SK-MEL-5 (cell line): ENCODE results near the gene PCDH9. TPM values are rescaled to one million over a fixed set of nuclear protein-coding genes. Genes with fewer than 3 reads are reported as not detected.

Experiments used
- DNase-seq: peaks from one replicate; pipeline ENCODE4 v3.0.0-alpha.2; 2016; ENCODE audit warnings: low read depth, low spot score
- in situ Hi-C: cut with HindIII; loops from 2 replicates; pipeline ENCODE4 v1.10.0; 2016; ENCODE audit warnings: low sequenced_read_pairs, high pct_unique_total_duplicates, low pct_unique_long_range_greater_than_20kb
- polyA plus RNA-seq, 2 experiments: library from polyadenylated mRNA; depleted of rRNA; stranded (reverse); fragments of >200 nt; gene quantifications; 2 replicates each; pipeline ENCODE4 v1.2.3, GENCODE V29; 2015
- total RNA-seq: library from RNA; depleted of rRNA; stranded (reverse); fragments of >200 nt; shearing (Covaris generic); gene quantifications from 2 replicates; pipeline ENCODE4 v1.2.3, GENCODE V29; 2014; rRNA removed

The PCDH9 gene, protein sequence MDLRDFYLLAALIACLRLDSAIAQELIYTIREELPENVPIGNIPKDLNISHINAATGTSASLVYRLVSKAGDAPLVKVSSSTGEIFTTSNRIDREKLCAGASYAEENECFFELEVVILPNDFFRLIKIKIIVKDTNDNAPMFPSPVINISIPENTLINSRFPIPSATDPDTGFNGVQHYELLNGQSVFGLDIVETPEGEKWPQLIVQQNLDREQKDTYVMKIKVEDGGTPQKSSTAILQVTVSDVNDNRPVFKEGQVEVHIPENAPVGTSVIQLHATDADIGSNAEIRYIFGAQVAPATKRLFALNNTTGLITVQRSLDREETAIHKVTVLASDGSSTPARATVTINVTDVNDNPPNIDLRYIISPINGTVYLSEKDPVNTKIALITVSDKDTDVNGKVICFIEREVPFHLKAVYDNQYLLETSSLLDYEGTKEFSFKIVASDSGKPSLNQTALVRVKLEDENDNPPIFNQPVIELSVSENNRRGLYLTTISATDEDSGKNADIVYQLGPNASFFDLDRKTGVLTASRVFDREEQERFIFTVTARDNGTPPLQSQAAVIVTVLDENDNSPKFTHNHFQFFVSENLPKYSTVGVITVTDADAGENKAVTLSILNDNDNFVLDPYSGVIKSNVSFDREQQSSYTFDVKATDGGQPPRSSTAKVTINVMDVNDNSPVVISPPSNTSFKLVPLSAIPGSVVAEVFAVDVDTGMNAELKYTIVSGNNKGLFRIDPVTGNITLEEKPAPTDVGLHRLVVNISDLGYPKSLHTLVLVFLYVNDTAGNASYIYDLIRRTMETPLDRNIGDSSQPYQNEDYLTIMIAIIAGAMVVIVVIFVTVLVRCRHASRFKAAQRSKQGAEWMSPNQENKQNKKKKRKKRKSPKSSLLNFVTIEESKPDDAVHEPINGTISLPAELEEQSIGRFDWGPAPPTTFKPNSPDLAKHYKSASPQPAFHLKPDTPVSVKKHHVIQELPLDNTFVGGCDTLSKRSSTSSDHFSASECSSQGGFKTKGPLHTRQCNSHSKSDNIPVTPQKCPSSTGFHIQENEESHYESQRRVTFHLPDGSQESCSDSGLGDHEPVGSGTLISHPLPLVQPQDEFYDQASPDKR (N-terminal part only)
- 1.4 and 1.9 TPM in 2 replicates for total RNA-seq
- 2.2 and 2.3 TPM in 2 replicates for polyA plus RNA-seq (2015; cell fraction: cytosol; rRNA removed)
- 2.0 and 2.8 TPM in 2 replicates for polyA plus RNA-seq (2015; cell fraction: nucleus; rRNA removed)

- in situ Hi-C loops = no loop called here
- DNase-seq = no peak
Measured at GRCh38 chr13:67229481-67230403, at the start of gene PCDH9. PCDH9 (minus strand) TSS chr13:67230336; CDS start chr13:67228440, 1,896 bp downstream.

- in situ Hi-C loops = no loop called here
Measured at GRCh38 chr13:67278235-67278634, 48.1 kb upstream of the PCDH9 start.

GRCh38 chr13:67277581-67277980, 47.4 kb upstream of the PCDH9 start:
- no peak for DNase-seq
- in situ Hi-C loops = no loop called here

More at GRCh38 chr13:67278235-67278634, 48.1 kb upstream of the PCDH9 start:
- DNase-seq = no peak

GRCh38 chr13:67275351-67275960, 45.3 kb upstream of the PCDH9 start:
- in situ Hi-C loops = no loop called here
- no peak for DNase-seq

DNA sequence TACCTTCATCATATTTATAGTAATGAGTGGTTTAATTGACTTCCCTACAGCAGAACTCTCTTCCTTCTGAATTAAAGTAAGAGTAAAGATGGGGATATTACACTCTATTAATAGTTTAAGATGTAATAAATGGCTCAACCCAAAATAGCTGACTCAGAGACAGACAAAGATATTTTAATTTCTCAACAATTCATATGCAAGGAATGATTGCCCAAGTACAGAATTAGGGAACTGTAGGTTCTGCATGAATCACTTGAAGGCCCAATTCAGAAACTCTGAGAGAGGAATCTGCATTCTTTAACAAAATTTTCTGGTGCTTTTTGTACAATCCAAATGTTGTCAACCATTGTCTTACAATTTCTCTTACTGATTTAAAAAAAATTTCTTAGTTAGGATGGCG, 42.9 kb upstream of the PCDH9 start:
- in situ Hi-C loops = no loop called here
- DNase-seq = no peak

DNA sequence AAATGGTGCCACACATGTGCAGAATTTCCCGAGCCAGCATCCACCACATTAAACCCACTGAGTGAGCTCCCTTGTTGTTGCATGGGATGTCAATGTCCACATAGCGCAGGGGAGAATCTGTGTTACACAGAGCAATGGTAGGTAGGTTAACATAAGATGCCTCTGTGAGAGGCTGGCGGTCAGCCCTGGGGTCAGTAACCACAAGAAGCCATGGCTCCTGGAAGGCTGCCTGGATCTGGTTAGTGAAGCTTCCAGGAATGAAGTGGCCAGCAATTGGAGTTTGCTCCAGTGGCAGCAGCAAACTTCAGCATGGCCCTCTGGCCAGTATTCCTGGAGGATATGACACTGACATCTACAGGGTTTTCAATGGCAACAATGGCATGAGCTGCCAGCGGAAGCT, 37.0 kb upstream of the PCDH9 start:
- DNase-seq = no peak
- in situ Hi-C loops = no loop called here

- in situ Hi-C loops = no loop called here
Measured at GRCh38 chr13:67259208-67259607, 29.1 kb upstream of the PCDH9 start.

GRCh38 chr13:67258482-67258881, 28.3 kb upstream of the PCDH9 start:
- in situ Hi-C loops = no loop called here
- no peak for DNase-seq

More at GRCh38 chr13:67259208-67259607, 29.1 kb upstream of the PCDH9 start:
- no peak for DNase-seq

GRCh38 chr13:67238861-67239260, 8.7 kb upstream of the PCDH9 start:
- DNase-seq = no peak
- in situ Hi-C loops = no loop called here

GRCh38 chr13:67238277-67238859, 8.2 kb upstream of the PCDH9 start:
- DNase-seq = peak; percentile 64

GRCh38 chr13:67235265-67235664, 5.1 kb upstream of the PCDH9 start:
- in situ Hi-C loops = no loop called here
- DNase-seq = no peak

More at GRCh38 chr13:67238277-67238859, 8.2 kb upstream of the PCDH9 start:
- in situ Hi-C loops = no loop called here

- DNase-seq = no peak
- in situ Hi-C loops = no loop called here
Measured at GRCh38 chr13:67232384-67232783, 2.2 kb upstream of the PCDH9 start.

- DNase-seq = no peak
- in situ Hi-C loops = no loop called here
Measured at GRCh38 chr13:67231289-67232000, 1.3 kb upstream of the PCDH9 start.

DNA sequence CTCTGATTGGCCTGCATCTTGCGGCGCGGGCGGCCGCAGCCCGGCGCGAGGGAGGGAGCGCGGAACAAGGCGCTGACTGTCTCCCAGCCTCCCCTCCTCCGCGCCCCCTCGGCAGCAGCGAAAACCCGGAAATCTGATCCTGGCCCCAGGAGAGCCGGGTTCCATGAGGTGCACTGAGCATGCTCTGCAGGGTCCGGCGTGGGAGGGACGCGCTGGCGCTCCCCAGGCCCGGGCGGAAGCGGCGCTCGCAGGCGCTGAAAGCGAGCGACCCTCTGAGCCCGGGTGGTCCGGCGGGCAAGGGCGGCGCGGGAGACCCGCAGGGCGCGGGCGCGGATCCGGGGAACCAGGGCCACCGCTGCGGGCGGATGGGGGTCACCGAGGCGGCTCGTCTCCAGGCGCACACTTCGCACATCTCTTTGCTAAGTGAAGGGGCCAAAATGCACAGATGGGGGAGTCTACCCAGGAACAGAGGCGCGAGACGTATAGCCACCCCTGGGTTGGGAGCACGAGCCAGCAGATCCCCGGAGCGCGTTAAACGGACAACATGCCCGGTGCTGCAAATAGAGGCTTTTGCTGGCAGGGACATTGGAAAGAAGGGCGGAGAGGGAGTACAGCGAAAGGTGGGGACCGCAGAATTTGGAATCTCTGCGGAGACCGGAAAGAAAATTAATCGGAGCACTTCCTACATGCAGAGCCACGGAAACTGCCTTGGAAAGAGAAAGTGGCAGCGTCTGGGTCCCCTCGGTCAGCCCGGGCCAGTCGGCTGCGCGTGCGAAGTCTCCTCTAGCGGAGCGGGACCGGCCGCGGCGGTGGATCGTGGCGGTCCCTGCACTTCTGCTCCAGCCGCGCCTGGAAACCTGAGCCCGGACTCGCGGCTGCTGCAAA, 510 bp upstream of the PCDH9 start:
- peak; percentile 96 for DNase-seq
- in situ Hi-C loops = no loop called here

GRCh38 chr13:67228916-67229315, 1.2 kb downstream of the PCDH9 start:
- in situ Hi-C loops = no loop called here
- no peak for DNase-seq
